Stimulated activated CD4-positive, alpha-beta T cell treated with anti-CD3 and anti-CD28 coated beads, Interleukin-4, amount 100 ng/mL, for 48 hours (primary cell): ENCODE results near the gene CCDC116.
"Not testable (repeated sequence)": the region's sequence is repeated elsewhere in the genome, so short reads cannot be mapped to it uniquely, and the experiment has no call there.

ENCODE experiments used
- DNase-seq, 2 donors: peaks; one replicate each; pipeline ENCODE4 v3.0.0-alpha.2; 2020; ENCODE audit warnings: low read depth in 2 of 2

Gene CCDC116

DNA sequence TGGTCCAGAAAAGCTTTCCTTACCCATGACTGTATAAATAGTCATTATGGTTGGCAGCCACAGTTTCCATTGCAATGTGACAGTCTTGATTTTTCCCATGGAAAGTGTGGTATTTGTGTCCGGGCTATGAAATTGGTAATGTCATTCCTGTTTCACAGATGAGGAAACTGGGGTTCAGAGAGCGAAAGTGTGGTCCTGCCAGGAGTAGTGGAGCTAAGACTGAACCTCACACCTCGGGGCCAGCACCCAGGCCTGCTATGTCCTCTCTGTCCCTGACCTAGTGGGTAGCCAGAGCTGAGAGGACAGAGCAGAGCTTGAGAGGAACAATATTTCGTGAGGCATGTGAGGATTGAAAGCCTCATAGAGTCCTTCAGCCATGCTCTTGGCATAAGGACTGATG, 1.5 kb upstream of the CCDC116 start:
- DNase-seq, result no peak

DNA sequence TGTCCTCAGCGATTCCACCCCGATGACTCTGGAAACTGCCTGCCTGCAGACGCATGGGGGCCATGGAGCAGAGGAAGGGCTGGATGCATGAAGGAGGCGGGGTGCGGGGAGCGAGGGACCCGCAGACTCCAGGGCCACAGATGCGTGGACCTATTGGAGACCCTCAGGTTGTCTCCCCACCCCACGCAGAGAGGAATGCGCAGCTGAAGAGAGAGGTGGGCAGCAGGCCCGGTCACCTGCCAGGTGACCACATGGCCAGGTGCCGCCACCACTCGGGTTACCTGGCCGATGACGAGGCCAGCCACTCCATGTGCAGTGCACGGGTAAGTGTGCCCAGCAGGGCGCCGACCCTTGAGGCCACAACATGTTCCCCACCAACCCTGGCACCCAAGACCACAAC, 371 bp downstream of the CCDC116 start:
- no peak for DNase-seq

DNA sequence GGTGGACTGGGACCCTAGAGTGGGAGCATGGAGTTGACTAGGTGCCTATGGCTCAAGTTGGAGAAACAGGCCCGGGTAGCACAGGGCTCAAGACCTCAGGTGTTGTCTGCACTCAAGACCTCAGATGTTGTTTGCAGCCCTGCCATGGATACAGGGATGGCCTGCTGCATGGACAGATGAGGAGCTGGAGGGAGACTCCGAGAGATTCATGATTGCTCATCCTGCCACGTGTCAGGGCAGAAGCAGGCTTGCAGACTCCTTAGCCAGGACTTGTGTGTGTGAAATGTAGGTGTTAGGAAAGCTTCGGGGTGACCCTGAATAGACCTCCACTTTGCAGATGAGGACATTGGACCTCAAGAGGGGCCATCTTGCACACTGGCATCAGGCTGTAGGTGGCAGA, 921 bp downstream of the CCDC116 start:
- DNase-seq, result no peak

DNA sequence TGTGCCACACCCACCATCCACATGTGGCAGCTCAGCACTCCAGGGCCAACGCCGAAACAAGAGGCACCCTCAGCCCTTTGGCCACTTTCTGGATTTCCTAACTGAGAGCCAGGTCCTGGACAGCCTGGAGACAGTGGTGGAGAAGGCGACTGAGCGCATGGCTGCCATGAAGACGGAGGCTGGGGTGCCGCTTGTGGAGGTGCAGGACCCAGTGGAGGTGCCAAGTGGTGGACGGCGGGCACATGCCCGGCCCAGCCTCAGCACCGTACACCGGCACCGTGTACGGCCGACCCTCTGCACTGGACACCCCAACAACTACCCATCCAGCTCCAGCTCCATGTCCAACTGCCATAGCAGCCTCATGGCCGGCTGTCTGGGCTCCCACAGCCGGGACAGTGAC, 1.5 kb downstream of the CCDC116 start:
- DNase-seq, result no peak

DNA sequence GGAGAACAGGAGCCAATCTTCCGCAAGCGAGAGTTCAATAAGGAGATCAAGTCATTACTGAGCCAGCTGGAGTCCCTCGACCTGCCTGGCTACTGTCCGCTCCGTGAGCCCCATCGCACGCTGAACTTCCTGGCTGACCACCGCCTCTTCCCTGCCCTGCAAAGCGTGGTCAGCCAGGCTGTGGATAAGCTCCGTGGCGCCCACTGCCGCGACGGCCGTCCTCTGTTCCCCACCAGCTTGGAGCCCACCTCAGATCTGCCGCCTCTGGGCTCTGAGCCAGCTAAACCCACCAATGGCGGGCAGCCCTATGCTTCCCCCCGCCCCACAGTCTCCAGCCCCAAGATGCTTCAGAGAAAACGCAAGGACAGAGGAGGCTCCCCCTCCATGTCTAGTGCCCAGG, 2.3 kb downstream of the CCDC116 start:
- no peak for DNase-seq

DNA sequence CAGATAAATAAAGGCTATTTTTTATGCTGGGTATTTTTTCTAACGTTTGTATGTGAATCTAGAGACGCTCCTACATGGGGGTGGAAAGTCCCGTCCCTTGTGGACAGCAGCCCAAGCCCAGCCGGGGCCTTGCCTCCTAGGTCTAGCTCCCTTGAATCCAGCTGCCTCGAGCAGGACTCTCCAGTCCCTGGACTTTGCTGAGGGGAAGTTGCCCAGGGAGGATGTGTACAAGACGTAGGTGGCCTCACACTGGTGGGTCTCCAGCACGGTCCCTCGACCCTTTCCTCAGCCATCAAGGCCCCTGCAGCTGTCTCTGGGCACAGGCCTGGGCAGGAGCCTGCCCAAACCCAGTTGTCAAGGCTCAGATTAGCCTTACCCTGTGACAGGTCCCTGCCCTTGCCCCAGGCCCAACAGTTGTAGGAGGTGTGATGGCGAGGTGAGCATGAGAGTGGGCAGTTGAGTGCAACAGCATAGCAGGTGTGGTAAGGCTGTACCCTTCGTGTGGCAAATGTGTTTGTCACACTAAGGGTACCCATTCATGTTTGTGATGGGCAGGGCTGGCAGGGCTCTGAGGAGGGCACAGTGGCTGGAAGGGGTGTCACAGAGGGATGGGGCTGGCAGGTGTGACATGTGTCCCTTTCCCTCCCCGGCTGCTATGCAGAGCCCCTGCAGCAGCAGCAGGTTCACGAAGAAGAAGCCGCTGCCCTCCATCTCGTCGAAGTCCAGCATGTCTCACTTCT, 3.4 kb downstream of the CCDC116 start:
- DNase-seq, result no peak

DNA sequence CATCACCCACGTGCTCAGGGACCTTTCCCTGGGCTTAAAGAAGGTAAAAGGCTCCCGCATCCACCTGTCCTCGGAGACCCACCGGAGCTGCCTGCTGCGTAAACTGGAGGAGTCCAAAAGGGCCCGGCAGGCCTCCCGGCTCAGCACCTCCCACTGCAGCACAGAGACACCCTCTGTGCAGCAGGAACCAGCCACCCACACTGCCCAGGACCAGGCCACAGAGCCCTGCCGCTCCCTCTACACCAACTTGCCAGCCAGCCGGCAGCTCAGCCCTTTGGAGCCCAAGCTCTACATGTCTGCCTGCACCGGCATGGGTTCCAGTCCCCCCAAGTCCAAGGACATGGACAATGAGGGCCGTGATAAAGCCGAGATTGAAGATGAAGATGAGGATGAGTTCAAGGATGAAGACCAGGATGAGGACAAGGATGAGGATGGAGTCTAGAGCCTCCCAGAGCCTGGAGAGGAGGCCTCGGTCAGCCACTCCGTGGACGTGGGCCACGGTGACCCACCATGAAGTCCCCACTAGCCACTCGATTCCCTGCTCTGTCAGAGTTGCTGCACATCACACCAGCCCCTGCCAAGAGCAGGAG, 4.2 kb downstream of the CCDC116 start:
- no peak for DNase-seq

DNA sequence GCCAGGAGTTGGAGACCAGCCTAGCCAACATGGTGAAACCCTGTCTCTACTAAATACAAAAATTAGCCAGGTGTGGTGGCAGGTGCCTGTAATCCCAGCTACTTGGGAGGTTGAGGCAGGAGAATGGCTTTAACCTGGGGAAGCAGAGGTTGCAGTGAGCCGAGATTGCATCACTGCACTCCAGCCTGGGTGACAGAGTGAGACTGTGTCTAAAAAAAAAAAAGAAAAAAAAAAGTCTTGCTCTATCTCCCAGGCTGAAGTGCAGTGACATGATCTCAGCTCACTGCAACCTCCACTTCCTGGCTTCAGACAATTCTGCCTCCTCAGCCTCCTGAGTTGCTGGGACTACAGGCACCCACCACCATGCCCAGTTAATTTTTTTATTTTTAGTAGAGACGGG, 4.9 kb downstream of the CCDC116 start:
- not testable (repeated sequence) for DNase-seq

DNA sequence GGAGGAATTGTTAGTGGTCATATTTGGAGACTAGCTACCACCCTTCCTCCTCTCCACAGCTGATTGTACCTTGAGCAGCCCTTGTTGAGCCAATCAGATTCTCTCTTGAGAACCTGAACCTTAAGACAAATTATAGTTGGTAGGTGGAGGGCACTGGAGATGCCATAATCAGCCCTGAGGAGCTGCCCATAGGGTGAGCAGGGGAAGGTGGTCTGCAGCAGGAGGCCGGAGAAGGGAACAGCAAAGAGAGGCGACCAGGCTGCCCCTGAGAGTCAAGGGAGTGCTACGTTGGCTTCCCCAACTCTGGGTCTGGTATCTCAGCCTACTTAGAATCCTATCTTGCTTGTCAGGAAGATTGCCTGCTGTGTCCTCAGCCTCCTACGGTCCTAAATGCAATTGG, 6.8 kb downstream of the CCDC116 start:
- DNase-seq, result no peak

DNA sequence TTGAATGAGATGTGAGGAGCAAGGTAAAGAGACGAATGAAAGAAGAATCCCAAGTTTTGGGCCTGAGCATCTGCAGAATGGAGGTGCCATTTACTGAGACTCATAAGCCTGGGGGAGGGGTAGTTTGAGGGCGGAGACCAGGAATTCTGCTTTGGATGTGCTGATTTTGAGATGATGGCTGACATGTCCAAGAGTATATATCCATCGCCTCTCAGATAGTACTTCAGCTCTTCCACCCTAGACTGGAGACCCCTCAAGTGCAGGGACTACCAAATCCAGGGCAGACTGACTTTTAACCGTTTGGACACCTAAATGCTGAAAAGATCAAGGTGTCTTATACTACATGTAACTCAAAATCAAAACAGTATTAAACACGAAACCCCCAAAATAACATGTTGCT, 8.2 kb downstream of the CCDC116 start:
- no peak for DNase-seq

DNA sequence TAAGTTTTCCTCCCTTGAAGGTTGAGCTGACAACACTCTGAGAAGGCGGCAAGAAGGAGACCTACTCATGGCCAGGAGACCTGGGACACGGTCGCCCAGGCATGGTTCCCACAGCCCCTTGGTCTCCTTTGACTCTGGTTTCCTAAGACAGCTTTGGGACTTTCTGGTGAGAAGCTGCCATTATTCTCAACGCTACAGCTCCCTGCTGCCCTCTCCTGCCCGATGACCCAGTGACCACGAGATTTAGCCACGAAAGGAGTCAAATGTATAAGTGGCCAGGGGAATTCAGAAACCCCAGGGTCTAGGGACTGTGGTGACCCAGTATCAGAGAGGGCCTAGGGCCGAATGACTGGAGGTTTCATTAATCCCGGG, 8.8 kb downstream of the CCDC116 start:
- DNase-seq, result no peak

DNA sequence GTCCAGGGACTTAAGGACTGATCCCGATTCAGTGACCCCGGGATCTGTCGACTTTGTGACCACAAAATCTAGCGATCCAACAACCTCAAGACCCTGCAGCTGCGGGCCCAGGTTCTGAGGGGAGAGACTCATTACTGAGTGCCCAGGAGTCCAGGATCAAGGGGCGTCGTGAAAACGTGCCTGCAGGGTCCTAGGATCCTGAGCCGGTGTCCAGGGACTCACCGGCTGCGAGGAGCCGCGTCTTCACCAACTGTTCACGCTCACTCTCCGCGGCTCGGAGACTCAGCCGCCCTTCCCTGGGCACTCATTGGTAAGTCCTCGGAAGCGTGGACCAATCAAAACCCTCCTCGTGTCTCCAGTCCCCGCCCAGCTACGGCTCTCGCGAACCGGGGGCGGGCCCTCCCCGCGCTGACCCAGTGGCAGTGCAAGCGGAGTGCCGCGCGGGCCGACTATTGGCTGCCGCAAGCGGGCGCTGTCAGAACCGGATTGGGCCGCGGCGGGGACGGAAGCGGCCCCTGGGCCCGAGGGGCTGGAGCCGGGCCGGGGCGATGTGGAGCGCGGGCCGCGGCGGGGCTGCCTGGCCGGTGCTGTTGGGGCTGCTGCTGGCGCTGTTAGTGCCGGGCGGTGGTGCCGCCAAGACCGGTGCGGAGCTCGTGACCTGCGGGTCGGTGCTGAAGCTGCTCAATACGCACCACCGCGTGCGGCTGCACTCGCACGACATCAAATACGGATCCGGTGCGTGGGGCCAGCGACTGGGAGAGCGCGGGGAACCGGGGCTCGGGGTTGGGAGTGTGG, 9.4 kb downstream of the CCDC116 start, which contains the start of gene SDF2L1:
Gene SDF2L1, plus strand, starts transcription at position 514 of the 795 bp plus-strand sequence. Its CDS starts 35 bp downstream, at position 549.
- peak; percentile 95 to 98 for DNase-seq

DNA sequence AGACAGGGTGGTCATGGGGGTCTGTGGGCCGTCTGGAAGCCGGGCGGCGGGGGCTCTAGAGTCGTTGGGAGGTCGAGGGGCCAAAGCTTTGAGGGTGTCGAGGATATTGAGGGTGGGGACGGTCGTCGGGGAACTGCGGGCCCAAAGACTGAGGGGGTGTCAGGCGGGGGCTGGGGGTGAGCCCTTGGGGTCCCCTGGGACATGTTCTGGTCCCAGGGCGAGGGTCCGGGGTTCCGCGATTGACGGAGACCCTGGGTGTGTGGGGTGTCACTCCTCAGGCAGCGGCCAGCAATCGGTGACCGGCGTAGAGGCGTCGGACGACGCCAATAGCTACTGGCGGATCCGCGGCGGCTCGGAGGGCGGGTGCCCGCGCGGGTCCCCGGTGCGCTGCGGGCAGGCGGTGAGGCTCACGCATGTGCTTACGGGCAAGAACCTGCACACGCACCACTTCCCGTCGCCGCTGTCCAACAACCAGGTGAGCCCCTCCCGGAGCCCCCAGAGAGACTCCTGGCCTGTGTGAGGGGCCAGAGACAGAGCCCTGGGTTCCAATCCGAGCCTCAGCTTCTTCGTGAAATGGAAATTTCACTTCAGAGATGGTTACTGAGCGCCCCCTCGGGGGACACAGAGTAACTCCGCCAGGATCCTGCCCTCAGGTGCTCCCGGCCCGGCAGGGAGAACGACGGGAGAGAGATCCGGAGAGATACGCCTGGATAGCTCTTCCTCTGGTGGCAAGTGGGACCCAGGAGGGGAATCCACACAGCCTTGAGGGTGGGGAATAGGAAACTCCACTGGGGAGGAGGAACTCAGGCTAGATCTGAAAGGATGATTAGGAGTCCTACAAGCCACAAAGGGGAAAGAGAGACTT, 10.3 kb downstream of the CCDC116 start:
- peak; percentile 57 to 58 for DNase-seq

DNA sequence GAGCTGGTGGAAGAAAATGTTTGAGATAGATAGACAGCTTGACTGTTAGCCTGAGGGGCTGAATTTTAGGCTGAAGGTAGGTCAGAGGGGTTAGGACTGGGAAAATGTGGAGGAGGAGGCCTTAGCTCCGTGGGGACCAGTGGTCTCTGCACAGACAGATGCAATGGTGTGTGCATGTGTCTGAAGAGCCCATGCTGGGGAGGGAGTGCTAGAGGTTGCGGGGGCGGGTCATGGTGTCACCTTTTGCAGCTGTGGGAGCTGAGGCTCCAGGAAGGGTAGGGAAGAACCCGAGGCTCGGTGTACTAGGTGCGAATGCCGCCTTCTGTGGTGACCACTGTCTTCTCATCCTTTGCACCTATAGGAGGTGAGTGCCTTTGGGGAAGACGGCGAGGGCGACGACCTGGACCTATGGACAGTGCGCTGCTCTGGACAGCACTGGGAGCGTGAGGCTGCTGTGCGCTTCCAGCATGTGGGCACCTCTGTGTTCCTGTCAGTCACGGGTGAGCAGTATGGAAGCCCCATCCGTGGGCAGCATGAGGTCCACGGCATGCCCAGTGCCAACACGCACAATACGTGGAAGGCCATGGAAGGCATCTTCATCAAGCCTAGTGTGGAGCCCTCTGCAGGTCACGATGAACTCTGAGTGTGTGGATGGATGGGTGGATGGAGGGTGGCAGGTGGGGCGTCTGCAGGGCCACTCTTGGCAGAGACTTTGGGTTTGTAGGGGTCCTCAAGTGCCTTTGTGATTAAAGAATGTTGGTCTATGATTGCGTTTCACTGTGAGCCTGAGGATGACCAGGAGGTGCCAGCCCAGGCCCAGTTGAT, 11.2 kb downstream of the CCDC116 start:
- DNase-seq, result no peak

DNA sequence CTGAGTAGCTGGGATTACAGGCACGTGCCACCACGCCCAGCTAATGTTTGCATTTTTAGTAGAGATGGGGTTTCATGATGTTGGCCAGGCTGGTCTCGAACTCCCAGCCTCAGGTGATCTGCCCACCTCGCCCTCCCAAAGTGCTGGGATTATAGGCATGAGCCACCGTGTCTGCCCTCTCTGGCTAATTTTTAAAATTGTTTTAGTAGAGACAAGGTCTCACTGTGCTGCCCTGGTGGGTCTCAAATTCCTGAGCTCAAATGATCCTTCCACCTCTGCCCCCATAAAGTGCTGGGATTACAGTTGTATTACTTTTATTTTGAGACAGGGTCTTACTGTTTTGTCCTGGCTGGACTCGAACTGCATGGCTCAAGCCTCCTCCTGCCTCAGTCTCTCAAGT, 13.0 kb downstream of the CCDC116 start:
- not testable (repeated sequence) for DNase-seq

DNA sequence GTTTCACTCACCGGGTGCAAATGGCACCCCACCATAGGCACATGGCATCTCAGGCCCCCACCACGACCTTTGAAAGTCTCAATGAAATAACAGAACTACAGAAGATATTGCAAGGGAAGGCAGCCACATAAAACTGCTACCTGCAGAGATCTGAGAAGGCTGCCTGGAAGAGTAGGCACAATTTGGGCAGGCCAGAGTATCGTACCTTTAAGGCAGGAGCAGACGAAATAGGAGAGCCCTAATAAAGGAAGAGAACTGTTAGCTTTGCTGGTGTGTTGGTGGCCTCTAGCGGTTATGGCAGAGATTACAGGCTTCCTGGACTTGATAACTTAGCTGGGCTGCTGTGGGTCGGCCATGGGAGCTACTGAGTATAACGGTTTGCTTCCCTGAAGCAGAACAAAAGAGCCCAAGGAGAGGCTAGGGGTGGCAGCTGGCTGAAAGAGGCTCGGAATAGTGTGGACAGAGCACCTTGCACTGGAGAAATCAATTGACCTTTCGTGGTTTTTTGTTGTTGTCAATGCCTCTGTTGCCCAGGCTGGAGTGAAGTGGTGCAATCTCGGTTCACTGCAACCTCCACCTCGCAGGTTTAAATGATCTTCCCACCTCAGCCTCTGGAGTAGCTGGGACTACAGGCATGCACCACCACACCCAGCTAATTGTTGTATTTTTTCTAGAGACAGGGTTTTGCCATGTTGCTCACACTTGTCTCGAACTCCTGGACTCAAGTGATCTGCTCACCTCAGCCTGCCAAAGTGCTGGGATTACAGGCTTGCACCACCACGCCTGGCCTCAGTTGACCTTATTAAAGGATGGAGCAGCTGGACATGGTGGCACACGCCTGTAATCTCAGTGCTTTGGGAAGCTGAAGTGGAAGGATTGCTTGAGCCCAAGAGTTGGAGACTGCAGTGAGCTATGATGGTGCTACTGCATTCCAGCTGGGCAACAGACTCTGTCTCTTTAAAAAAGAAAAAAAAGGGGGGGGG, 14.3 kb downstream of the CCDC116 start:
- DNase-seq, result peak; percentile 61 to 67

DNA sequence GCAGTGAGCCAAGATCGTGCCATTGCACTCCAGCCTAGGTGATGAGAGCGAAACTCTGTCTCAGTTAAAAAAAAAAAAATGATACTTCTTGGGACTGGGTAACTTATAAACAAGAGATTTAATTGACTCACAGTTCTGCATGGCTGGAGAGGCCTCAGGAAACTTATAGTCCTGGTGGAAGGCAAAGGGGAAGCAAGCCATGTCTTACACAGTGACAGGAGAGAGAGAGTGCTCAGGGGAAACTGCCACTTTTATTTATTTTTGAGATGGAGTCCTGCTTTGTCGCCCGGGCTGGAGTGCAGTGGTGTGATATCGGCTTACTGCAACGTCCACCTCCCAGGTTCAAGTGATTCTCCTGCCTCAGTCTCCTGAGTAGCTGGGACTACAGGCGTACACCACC, 17.7 kb downstream of the CCDC116 start:
- DNase-seq, result no peak

DNA sequence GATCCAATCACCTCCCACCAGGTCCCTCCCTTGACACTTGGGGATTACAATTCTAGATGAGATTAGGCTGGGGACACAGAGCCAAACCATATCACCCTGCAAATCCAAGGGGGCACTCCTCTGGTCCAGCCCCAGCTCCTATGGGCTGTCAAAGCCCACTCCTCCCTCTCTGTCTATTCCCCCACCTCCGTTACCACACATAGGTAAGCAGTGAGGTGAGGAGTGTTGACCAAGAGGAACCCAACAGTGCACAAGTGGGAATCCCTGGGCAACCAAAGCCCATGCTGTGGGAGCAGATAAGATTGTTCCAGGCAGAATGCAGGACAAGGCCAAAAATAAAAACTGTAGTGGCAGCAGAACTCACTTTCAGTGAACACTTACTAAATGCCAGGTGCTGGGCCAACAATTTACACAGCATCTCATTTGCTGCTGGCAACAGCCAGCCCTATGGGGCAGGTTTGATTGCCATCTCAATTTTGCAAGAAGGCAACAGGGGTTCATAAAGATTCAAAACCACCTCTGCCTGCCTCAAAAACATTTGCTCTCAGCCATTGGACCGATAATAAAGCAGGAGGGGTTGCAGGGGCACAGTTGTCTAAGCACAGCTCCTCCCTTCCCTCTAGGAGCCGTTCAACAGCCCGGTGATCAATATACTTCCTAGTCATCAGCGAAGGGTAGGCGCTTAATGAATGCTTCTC, 18.4 kb downstream of the CCDC116 start:
- DNase-seq, result no peak

DNA sequence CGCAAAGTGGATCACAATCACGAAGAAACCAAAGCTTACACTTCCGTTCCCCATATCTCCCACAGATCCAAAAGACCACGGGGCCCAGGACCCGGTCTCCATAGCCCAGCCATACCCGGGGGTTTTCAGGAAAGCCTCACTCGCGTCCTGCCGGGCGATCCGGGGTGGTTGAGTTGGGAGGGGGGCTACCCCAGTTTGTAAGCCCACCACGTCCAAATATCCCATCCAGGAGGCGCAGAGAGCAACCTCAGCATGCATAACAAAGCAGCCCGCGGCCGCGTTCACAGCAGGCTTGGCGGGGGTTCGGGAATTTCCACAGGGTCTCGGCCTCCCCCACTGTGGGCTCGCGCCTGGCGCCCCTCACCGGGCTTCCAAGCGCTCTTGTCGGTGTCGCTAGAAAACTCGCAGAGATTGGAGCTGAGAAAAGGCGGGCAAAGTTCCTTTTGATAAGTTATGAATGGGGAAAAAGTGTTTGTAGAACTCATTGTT, 19.0 kb downstream of the CCDC116 start:
- DNase-seq, result no peak
